ENCODE results near the gene MOGAT1. TPM values are rescaled to one million over a fixed set of nuclear protein-coding genes. Genes with fewer than 3 reads are reported as not detected.

MOGAT1 gene
- total and polyA plus RNA-seq, 9 of the 15 experiments (the other 6 are each of a cell fraction or from before 2014, with no cell fraction given): not detected

- TF ChIP-seq SMAD4 (CRISPR knock-in tag; conservative IDR thresholded peaks at IDR 0.05) (peak; percentile 87), ELF1 (tag; IDR thresholded peaks at IDR 0.05) (no peak), MAFG (tag; conservative IDR thresholded peaks at IDR 0.05) (no peak), TRIM24 (IDR thresholded peaks at IDR 0.05) (peak in 1 of 2 experiments; percentile 21; a peak in 1 of 4 replicates), CEBPB (tag; IDR thresholded peaks at IDR 0.05) (no peak), EHMT2 (IDR thresholded peaks at IDR 0.05) (peak; percentile 27; the same call in 1 of the 2 replicates), PATZ1 (CRISPR knock-in tag; IDR thresholded peaks at IDR 0.05; ENCODE audit: borderline replicate concordance) (no peak), DMBX1 (CRISPR knock-in tag; IDR thresholded peaks at IDR 0.05; ENCODE audit: borderline replicate concordance) (no peak), MECOM (CRISPR knock-in tag; IDR thresholded peaks at IDR 0.05) (no peak), NFXL1 (CRISPR knock-in tag; IDR thresholded peaks at IDR 0.05) (no peak), L3MBTL2 (IDR thresholded peaks at IDR 0.05) (peak; percentile 78), FOXK1 (CRISPR knock-in tag; IDR thresholded peaks at IDR 0.05; ENCODE audit: borderline replicate concordance) (no peak)
- TF ChIP-seq, protein P1, sequence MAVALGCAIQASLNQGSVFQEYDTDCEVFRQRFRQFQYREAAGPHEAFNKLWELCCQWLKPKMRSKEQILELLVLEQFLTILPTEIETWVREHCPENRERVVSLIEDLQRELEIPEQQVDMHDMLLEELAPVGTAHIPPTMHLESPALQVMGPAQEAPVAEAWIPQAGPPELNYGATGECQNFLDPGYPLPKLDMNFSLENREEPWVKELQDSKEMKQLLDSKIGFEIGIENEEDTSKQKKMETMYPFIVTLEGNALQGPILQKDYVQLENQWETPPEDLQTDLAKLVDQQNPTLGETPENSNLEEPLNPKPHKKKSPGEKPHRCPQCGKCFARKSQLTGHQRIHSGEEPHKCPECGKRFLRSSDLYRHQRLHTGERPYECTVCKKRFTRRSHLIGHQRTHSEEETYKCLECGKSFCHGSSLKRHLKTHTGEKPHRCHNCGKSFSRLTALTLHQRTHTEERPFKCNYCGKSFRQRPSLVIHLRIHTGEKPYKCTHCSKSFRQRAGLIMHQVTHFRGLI (CRISPR knock-in tag; IDR thresholded peaks at IDR 0.05): no peak
- TF ChIP-seq, protein P2, sequence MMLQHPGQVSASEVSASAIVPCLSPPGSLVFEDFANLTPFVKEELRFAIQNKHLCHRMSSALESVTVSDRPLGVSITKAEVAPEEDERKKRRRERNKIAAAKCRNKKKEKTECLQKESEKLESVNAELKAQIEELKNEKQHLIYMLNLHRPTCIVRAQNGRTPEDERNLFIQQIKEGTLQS (IDR thresholded peaks at IDR 0.05): peak; percentile 82
- TF ChIP-seq, protein P2 (CRISPR knock-in tag; conservative IDR thresholded peaks at IDR 0.05): no peak; the same call in 1 of the 2 replicates
- TF ChIP-seq, protein P3, sequence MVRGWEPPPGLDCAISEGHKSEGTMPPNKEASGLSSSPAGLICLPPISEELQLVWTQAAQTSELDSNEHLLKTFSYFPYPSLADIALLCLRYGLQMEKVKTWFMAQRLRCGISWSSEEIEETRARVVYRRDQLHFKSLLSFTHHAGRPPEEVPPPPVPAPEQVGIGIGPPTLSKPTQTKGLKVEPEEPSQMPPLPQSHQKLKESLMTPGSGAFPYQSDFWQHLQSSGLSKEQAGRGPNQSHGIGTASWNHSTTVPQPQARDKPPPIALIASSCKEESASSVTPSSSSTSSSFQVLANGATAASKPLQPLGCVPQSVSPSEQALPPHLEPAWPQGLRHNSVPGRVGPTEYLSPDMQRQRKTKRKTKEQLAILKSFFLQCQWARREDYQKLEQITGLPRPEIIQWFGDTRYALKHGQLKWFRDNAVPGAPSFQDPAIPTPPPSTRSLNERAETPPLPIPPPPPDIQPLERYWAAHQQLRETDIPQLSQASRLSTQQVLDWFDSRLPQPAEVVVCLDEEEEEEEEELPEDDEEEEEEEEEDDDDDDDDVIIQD (CRISPR knock-in tag; IDR thresholded peaks at IDR 0.05): no peak
- TF ChIP-seq, protein P4, sequence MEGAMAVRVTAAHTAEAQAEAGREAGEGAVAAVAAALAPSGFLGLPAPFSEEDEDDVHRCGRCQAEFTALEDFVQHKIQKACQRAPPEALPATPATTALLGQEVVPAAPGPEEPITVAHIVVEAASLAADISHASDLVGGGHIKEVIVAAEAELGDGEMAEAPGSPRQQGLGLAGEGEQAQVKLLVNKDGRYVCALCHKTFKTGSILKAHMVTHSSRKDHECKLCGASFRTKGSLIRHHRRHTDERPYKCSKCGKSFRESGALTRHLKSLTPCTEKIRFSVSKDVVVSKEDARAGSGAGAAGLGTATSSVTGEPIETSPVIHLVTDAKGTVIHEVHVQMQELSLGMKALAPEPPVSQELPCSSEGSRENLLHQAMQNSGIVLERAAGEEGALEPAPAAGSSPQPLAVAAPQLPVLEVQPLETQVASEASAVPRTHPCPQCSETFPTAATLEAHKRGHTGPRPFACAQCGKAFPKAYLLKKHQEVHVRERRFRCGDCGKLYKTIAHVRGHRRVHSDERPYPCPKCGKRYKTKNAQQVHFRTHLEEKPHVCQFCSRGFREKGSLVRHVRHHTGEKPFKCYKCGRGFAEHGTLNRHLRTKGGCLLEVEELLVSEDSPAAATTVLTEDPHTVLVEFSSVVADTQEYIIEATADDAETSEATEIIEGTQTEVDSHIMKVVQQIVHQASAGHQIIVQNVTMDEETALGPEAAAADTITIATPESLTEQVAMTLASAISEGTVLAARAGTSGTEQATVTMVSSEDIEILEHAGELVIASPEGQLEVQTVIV (CRISPR knock-in tag; IDR thresholded peaks at IDR 0.05; ENCODE audit: borderline replicate concordance): no peak
- TF ChIP-seq, protein P5, sequence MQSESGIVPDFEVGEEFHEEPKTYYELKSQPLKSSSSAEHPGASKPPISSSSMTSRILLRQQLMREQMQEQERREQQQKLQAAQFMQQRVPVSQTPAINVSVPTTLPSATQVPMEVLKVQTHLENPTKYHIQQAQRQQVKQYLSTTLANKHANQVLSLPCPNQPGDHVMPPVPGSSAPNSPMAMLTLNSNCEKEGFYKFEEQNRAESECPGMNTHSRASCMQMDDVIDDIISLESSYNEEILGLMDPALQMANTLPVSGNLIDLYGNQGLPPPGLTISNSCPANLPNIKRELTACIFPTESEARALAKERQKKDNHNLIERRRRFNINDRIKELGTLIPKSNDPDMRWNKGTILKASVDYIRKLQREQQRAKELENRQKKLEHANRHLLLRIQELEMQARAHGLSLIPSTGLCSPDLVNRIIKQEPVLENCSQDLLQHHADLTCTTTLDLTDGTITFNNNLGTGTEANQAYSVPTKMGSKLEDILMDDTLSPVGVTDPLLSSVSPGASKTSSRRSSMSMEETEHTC (IDR thresholded peaks at IDR 0.05): no peak
Observed at GRCh38 chr2:222709191-222709891, 37.9 kb downstream of the MOGAT1 start (continued).
